SK-N-SH (cell line): ENCODE data around the gene DEPDC7. TPM values are rescaled to one million over a fixed set of nuclear protein-coding genes. Genes with fewer than 3 reads are reported as not detected.

Source experiments
- CTCF ChIA-PET: fragments of 300-600, 350-600 bp; formaldehyde crosslinking; extraction: SDS; loops from one replicate; lab custom pipeline; 2021; lab: Yijun Ruan, JAX
- POLR2A ChIA-PET: fragments of 350-600 bp; sonication (Branson Sonifier 250); formaldehyde crosslinking; extraction: SDS; loops from one replicate; lab custom pipeline; 2020; ENCODE audit warnings: antibody characterized with exemption, inconsistent platforms; lab: Yijun Ruan, JAX
- DNase-seq: peaks from one replicate; pipeline ENCODE4 v3.0.0; 2012
- H2AFZ ChIP-seq: fragments of 200-600 bp; sonication (generic); 2 replicates; pipeline ENCODE4 v1.8.1; 2016; ENCODE audit warnings: antibody characterized with exemption, mild to moderate bottlenecking, low read depth
- H3F3A ChIP-seq: fragments of 200-600 bp; sonication (generic); replicated peaks from 2 replicates; pipeline ENCODE3; 2016; ENCODE audit warnings: antibody characterized with exemption, mild to moderate bottlenecking; ENCODE audit not compliant: insufficient read depth
- H3K27ac ChIP-seq, 2 experiments: fragments of 200-500 bp in 1 of 2; fragments of 200-600 bp in 1 of 2; sonication (Bioruptor generic) in 1 of 2; sonication (generic), shearing (Covaris generic) in 1 of 2; 2 replicates each; pipeline versions ENCODE4 v1.5.1 to v1.6.1; 2014 to 2016; ENCODE audit warnings: low read depth in 2 of 2, inconsistent platforms in 1 of 2, low read length in 1 of 2, mild to moderate bottlenecking in 1 of 2, mixed read lengths in 1 of 2
- H3K27me3 ChIP-seq: fragments of 200-600 bp; sonication (generic), shearing (Covaris generic); 2 replicates; pipeline ENCODE4 v1.6.1; 2016; ENCODE audit warnings: mixed run types; ENCODE audit not compliant: insufficient read depth
- H3K36me3 ChIP-seq, 2 experiments: fragments of 200-500 bp in 1 of 2; fragments of 200-600 bp in 1 of 2; sonication (Bioruptor generic) in 1 of 2; sonication (generic) in 1 of 2; replicated peaks in 1 of 2; 2 replicates each; pipeline versions ENCODE3 to v1.5.1; 2014 to 2016; ENCODE audit warnings: low read length in 1 of 2, mild to moderate bottlenecking in 1 of 2; ENCODE audit not compliant: insufficient read depth in 2 of 2, control insufficient read depth in 1 of 2
- H3K4me1 ChIP-seq, 2 experiments: fragments of 200-500 bp in 1 of 2; fragments of 200-600 bp in 1 of 2; sonication (Bioruptor generic) in 1 of 2; sonication (generic), shearing (Covaris generic) in 1 of 2; 2 replicates each; pipeline versions ENCODE4 v1.5.1 to v1.6.1; 2014 to 2016; ENCODE audit warnings: low read depth in 1 of 2, low read length in 1 of 2, mixed run types in 1 of 2; ENCODE audit not compliant: insufficient read depth in 2 of 2, control insufficient read depth in 1 of 2
- H3K4me2 ChIP-seq: fragments of 200-600 bp; sonication (generic), shearing (Covaris generic); 2 replicates; pipeline ENCODE4 v1.6.1; 2017; ENCODE audit warnings: mixed run types
- H3K4me3 ChIP-seq, 2 experiments: fragments of 200-500 bp in 1 of 2; fragments of 200-600 bp in 1 of 2; sonication (Bioruptor generic) in 1 of 2; sonication (generic), shearing (Covaris generic) in 1 of 2; 2 replicates each; pipeline versions ENCODE4 v1.5.1 to v1.8.1; 2014 to 2016; ENCODE audit warnings: low read depth in 2 of 2, inconsistent platforms in 1 of 2, low read length in 1 of 2, mild to moderate bottlenecking in 1 of 2, mixed read lengths in 1 of 2, moderate library complexity in 1 of 2
- H3K79me2 ChIP-seq: fragments of 200-600 bp; sonication (generic); 2 replicates; pipeline ENCODE4 v1.8.1; 2017; ENCODE audit warnings: mild to moderate bottlenecking; ENCODE audit not compliant: insufficient read depth
- H3K9ac ChIP-seq: fragments of 200-600 bp; sonication (generic); 2 replicates; pipeline ENCODE4 v1.6.1; 2017; ENCODE audit warnings: mixed run types
- H3K9me2 ChIP-seq: fragments of 200-600 bp; sonication (generic); 2 replicates; pipeline ENCODE4 v1.6.1; 2017; ENCODE audit warnings: mixed run types
- H3K9me3 ChIP-seq: fragments of 200-600 bp; sonication (generic); 2 replicates; pipeline ENCODE4 v1.6.1; 2017; ENCODE audit warnings: mixed run types, mild to moderate bottlenecking, moderate library complexity
- H4K20me1 ChIP-seq: fragments of 200-600 bp; sonication (generic); 2 replicates; pipeline ENCODE4 v1.6.1; 2017; ENCODE audit warnings: mild to moderate bottlenecking, mixed run types; ENCODE audit not compliant: insufficient read depth
- ELF1 ChIP-seq: IDR thresholded peaks from 2 replicates; pipeline ENCODE4 v1.4.0; 2012
- EP300 ChIP-seq, 2 experiments: IDR thresholded peaks; 2 replicates each; pipeline versions ENCODE4 v1.4.0 to v1.6.1; 2012; ENCODE audit warnings: borderline replicate concordance in 1 of 2, low read depth in 1 of 2, low read length in 1 of 2
- FOSL2 ChIP-seq: IDR thresholded peaks from 2 replicates; pipeline ENCODE4 v1.4.0; 2012; ENCODE audit warnings: low read depth, mild to moderate bottlenecking, moderate library complexity, borderline replicate concordance
- FOXJ3 ChIP-seq: sonication (generic); formaldehyde crosslinking; IDR thresholded peaks from 2 replicates; pipeline ENCODE4 v1.5.1; 2020; ENCODE audit warnings: mild to moderate bottlenecking, missing genetic modification reagents
- FOXM1 ChIP-seq: IDR thresholded peaks from 2 replicates; pipeline ENCODE4 v1.4.0; 2012; ENCODE audit warnings: low read depth, mild to moderate bottlenecking
- GATA2 ChIP-seq: sonication (generic); formaldehyde crosslinking; IDR thresholded peaks from 2 replicates; pipeline ENCODE4 v1.5.0; 2020; ENCODE audit warnings: mild to moderate bottlenecking, missing genetic modification reagents
- MXI1 ChIP-seq: IDR thresholded peaks from 2 replicates; pipeline ENCODE4 v1.6.1; 2012; ENCODE audit warnings: mild to moderate bottlenecking, low read depth, low read length, improper control_type of control experiment
- NFIC ChIP-seq: IDR thresholded peaks from 2 replicates; pipeline ENCODE4 v1.4.0; 2012; ENCODE audit warnings: borderline replicate concordance
- POLR2AphosphoS5 ChIP-seq: IDR thresholded peaks from 2 replicates; pipeline ENCODE4 v1.6.1; 2012; ENCODE audit warnings: low read depth, low read length
- RFX5 ChIP-seq: IDR thresholded peaks from 2 replicates; pipeline ENCODE4 v1.6.1; 2012; ENCODE audit warnings: mild to moderate bottlenecking, improper control_type of control experiment, low read length
- RXRA ChIP-seq: IDR thresholded peaks from 2 replicates; pipeline ENCODE4 v1.4.0; 2012; ENCODE audit warnings: low read depth, mild to moderate bottlenecking, borderline replicate concordance
- SIN3A ChIP-seq: IDR thresholded peaks from 2 replicates; pipeline ENCODE4 v1.6.1; 2012; ENCODE audit warnings: low read depth, mild to moderate bottlenecking, low read length, moderate library complexity, borderline replicate concordance
- TAF1 ChIP-seq: IDR thresholded peaks from 2 replicates; pipeline ENCODE4 v1.6.1; 2012; ENCODE audit warnings: low read depth, mild to moderate bottlenecking, low read length, moderate library complexity, borderline replicate concordance
- TCF12 ChIP-seq: IDR thresholded peaks from 2 replicates; pipeline ENCODE4 v1.4.0; 2012
- WGBS: methylation state at CpG from one replicate; pipeline ENCODE4 v1.1.6; 2017; ENCODE audit warnings: low lambda C conversion rate; 5-methylcytosine and 5-hydroxymethylcytosine counted together
- polyA plus RNA-seq, 3 experiments: library from polyadenylated mRNA; depleted of rRNA; stranded (reverse); fragments of >200 nt; gene quantifications; 2 replicates each; pipeline ENCODE4 v1.2.3, GENCODE V29; 2012
- TF ChIP-seq, protein P1 (sequence below): IDR thresholded peaks from 2 replicates; pipeline ENCODE4 v1.4.0; 2012; ENCODE audit warnings: low read depth
- TF ChIP-seq, protein P2 (sequence below): fragments of 150-350 bp; IDR thresholded peaks from 2 replicates; pipeline ENCODE4 v1.6.1; 2017; ENCODE audit warnings: antibody characterized with exemption, low read length, low read depth, borderline replicate concordance
- TF ChIP-seq, protein P3 (sequence below): fragments of 200-600 bp; sonication (generic); IDR thresholded peaks from 2 replicates; pipeline ENCODE4 v1.6.1; 2017; ENCODE audit warnings: antibody characterized with exemption, mild to moderate bottlenecking, moderate library complexity

The DEPDC7 gene
- polyA plus RNA-seq, 1 of the 3 experiments (the other 2 are of a cell fraction) = 9.7 TPM

DNA sequence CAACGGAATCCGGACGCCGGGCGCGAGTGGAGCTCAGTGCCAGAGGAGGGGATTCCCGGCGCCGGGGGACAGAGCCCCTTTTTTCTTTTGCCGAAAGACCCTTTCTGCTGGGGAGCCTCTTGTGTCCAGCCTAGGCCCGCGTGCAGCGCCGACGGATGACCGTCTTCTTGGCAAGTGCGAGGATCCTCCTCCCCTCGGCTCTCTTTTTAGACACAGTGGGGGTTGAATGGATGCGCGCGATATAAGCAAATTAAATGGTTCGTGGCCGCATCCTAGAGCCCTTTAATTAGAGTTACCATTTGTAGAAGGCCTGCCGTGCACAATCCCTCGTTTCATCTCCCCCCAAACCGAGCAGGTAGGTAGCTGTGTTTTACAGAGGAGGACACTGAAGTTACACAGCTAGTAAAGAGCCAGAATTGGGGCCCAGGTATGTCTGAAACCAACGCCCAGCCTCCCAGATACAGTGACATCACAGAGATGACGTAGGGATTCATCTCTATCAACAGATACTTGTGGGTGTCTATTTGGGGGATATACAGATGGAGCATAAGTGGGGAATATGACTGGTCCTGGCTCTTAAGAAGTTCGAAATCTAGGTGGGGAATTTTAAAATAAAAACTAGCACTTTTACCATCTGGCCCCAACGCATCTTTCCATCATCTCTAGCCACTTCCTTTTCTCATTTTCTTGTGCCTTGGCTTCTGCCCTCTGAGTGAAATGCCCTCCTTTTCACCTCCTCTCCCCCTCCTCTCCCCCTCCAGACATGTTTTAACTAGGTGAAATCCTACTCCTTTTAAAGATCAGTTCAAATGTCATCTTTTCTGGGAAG, 24.6 kb downstream of the DEPDC7 start:
- peak overlapping the region; percentile 94 for H3K9ac ChIP-seq
- H3F3A ChIP-seq = peaks cover 3% of the 10 kb centered on the region
- H3K36me3 ChIP-seq = peaks cover 16 to 17% of the 10 kb centered on the region in 2 experiments
- no peaks in the 10 kb centered on the region for H3K27me3 ChIP-seq
- peak overlapping the region; percentile 71 to 77 for H3K4me3 ChIP-seq
- H3K4me2 ChIP-seq = peak overlapping the region; percentile 85
- H3K9me2 ChIP-seq = no peaks in the 10 kb centered on the region
- H2AFZ ChIP-seq = peak overlapping the region; percentile 99; the same call in 1 of the 2 replicates
- peak; percentile 43 for DNase-seq
- H3K27ac ChIP-seq = peak overlapping the region; percentile 94 to 96
- ChIA-PET CTCF (interaction anchor here (0.9 to 1.8 kb wide), 7 partner anchors 9 to 146 kb away, joined by 3 to 13 read pairs (median 4); partner anchors contain the start of gene DEPDC7), POLR2A (interaction anchor here (0.6 to 2.2 kb wide), 8 partner anchors 13 to 148 kb away, joined by 3 to 11 read pairs (median 4); partner anchors contain the start of genes DEPDC7 and QSER1)
- 4% methylated on average over 19 of the region's 30 CpGs for WGBS
- H3K4me1 ChIP-seq = peaks cover 8 to 37% of the 10 kb centered on the region in 2 experiments; a peak in 3 of 4 replicates
- TF ChIP-seq RFX5 = peak; percentile 78
- TF ChIP-seq GATA2 (CRISPR knock-in tag) = no peak
- TF ChIP-seq POLR2AphosphoS5 = 0 out of 2 replicates have a peak, but pooled peaks have one; percentile 5
- no peak for TF ChIP-seq RXRA
- no peak for TF ChIP-seq TCF12
- TF ChIP-seq, protein P1, sequence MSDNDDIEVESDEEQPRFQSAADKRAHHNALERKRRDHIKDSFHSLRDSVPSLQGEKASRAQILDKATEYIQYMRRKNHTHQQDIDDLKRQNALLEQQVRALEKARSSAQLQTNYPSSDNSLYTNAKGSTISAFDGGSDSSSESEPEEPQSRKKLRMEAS = peak; percentile 80; the same call in 1 of the 2 replicates
- TF ChIP-seq SIN3A = 0 out of 2 replicates have a peak, but pooled peaks have one; percentile 72
- TF ChIP-seq ELF1 = no peak
- no peak for TF ChIP-seq FOSL2
- TF ChIP-seq MXI1 = no peak
- no peak for TF ChIP-seq TAF1
- no peak; the same call in 1 of the 2 replicates for TF ChIP-seq FOXJ3
- TF ChIP-seq, protein P2, sequence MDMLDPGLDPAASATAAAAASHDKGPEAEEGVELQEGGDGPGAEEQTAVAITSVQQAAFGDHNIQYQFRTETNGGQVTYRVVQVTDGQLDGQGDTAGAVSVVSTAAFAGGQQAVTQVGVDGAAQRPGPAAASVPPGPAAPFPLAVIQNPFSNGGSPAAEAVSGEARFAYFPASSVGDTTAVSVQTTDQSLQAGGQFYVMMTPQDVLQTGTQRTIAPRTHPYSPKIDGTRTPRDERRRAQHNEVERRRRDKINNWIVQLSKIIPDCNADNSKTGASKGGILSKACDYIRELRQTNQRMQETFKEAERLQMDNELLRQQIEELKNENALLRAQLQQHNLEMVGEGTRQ = no peak
- TF ChIP-seq, protein P3, sequence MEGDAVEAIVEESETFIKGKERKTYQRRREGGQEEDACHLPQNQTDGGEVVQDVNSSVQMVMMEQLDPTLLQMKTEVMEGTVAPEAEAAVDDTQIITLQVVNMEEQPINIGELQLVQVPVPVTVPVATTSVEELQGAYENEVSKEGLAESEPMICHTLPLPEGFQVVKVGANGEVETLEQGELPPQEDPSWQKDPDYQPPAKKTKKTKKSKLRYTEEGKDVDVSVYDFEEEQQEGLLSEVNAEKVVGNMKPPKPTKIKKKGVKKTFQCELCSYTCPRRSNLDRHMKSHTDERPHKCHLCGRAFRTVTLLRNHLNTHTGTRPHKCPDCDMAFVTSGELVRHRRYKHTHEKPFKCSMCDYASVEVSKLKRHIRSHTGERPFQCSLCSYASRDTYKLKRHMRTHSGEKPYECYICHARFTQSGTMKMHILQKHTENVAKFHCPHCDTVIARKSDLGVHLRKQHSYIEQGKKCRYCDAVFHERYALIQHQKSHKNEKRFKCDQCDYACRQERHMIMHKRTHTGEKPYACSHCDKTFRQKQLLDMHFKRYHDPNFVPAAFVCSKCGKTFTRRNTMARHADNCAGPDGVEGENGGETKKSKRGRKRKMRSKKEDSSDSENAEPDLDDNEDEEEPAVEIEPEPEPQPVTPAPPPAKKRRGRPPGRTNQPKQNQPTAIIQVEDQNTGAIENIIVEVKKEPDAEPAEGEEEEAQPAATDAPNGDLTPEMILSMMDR = no peak
- no peak for TF ChIP-seq FOXM1
- TF ChIP-seq NFIC = no peak
- no peak for TF ChIP-seq EP300 (IDR thresholded peaks at IDR 0.05; ENCODE audit: borderline replicate concordance in 1 of 2, low read depth in 1 of 2, low read length in 1 of 2)
- no peaks in the 10 kb centered on the region for H3K9me3 ChIP-seq
- peaks cover 42% of the 10 kb centered on the region for H3K79me2 ChIP-seq
- no peaks in the 10 kb centered on the region for H4K20me1 ChIP-seq
